GM03348 (cell line): ENCODE measurements around the gene FAM237A.
A peak's percentile ranks its signal among the peaks of the same experiment; 100 is the strongest.

Source experiments
- DNase-seq: peaks from one replicate; pipeline ENCODE4 v3.0.0; 2012; ENCODE audit warnings: low spot score

The FAM237A gene

DNA sequence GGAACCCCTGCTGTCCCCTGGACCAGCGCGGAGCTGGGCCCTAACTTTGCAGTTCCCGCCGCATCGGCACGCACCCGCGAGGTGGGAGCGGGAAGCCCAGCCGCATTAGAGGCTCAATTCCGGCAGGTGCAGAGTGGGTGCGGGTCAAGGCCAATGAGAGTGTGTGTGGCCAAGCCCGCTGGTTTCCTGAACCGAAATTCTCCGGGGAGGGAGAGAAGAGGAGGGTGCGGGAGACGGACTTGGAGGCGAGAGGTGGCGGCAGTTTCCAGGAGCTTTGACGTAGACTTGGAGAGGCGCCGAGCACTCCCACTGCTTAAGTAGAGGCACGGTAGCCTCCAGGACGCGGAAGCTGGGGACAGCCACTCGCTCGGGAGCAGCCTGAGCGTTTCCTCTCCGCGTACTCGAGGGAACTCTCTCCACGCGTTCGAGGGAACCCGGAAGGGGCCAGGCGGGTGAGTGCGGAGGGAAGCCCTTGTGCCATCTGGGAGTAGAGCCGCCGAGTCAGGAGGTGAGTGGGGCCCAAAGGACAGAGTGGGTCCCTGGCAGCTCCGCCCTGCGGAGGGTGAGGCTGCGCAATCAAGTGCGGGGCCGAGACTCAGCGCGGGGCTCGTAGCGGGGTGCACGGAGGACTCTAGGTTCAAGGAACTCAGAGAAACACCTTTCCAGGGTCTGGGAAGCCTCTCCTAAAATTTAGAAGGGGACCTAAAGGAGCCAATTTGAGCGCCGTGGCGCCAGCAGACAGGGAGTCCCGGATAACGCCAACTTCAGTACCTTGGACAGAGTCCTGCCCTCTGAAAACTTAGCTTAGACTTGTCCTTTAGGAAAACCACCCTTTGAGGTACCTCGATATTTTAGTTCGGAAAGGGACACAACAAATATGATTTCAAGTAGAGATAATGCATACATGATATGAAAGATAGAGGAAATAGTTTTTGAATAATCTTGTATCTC is at the start of gene FAM237A:
FAM237A (plus strand) TSS at position 413 of the 951 bp plus-strand sequence. CDS start 1,750 bp downstream, outside the sequence.
- peak; percentile 76 for DNase-seq

DNA sequence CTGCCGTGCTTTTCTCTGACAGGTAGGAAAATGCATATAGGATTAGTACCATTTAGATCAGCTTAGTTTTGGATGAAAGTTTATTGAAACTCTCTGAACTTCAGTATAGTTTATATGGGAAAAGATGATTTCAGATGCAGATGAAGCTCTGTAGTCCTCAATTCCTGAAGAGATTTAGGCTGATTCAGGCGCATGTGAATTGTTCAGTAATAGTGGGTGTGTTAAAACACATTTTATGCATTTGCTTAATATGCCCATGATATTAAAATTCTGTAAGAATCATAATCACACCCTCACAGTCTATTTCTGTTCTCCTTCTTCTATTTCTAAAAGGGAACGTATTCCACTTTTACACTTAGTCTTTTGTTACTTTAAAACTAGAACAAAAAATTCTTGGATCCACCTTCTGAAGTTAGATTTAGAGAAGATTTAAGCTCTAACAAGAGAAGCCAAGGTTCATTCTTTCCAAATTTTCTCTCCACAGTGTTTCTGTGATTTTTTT is 44.5 kb upstream of the FAM237A start:
- DNase-seq = no peak

- DNase-seq = no peak
These were observed 39.0 kb upstream of the FAM237A start for GRCh38 chr2:206603243-206603642.

GRCh38 chr2:206610451-206610850 is 31.8 kb upstream of the FAM237A start:
- DNase-seq = no peak

DNA sequence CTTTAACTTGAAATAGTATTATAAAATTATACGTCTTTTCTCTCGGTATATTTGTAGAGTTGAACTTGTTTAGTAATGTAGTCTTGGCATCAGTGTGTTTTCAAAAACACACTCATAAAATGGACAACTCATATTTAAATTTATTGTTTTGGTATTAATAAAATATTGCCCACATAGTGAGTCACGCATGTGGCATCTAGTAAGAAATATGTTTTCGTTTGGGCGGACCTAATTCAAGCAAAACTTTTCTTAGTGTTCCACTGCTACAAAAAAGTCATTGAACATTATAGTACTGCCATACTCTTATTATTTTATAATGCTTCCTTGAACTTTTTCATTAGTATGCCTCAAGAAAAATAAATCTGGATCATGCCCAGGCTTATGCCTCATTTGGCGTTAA is 31.1 kb upstream of the FAM237A start:
- DNase-seq = no peak

- no peak for DNase-seq
These were observed 30.6 kb upstream of the FAM237A start for GRCh38 chr2:206611736-206612135.

DNA sequence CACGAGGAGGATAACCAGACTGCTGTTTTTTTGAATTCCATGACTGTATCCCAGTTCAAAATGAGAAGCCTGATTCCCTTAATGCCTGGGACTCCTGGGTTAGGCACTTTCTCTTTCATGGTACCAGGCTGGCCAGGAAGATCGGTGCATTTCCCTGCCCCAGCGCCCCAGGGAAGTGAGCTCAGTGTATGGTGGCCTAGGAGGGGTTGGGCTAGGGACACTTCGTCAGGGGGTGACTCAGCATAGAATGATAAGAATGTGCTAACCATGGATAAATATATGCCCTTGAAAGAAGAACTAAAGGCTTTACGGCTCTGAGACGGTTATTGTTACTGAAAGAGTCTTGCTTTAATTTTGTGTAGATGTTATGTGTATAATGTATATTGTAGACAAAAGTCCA is 27.5 kb upstream of the FAM237A start:
- no peak for DNase-seq

- DNase-seq = no peak
These were observed 26.7 kb upstream of the FAM237A start for GRCh38 chr2:206615417-206616089.

GRCh38 chr2:206616151-206616550 is 26.1 kb upstream of the FAM237A start:
- DNase-seq = no peak

DNA sequence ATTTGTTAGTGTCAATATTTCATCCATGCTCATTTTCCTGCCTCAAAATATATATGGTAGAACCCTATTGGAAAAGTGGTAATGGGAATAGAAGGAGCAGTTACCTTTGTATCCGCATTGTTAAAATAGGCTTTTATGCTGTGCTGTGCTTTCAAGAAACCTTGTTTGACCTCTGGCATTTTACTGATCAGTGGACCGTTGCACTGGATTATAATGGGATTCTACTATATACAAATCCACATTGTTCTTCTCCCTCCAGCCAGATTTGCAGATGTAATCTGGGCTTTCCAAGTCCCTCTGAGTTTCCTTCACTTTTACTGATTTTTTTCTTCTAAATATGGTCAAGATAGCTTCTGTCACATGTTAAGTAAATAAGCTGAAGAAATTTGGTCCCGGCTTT is 23.3 kb upstream of the FAM237A start:
- no peak for DNase-seq

DNA sequence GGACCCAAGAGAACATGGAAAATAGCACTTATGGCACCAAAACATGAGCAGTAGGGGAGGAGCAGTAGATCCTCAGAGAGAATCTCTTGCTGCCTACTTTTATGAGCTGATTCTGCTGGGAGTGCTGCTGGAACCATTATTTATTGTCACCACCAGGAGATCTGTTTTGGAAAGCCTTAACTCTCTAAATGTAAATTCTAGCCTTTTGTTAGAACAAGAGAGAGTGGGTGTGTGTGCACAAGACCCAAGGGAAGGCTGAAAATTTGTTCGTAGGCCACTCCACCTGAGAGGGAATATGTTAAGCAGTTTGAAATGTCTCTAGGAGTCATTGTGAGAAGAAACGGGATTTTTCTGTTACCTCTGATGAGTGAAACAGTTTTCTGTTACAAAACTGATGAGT is 16.2 kb upstream of the FAM237A start:
- no peak for DNase-seq

DNA sequence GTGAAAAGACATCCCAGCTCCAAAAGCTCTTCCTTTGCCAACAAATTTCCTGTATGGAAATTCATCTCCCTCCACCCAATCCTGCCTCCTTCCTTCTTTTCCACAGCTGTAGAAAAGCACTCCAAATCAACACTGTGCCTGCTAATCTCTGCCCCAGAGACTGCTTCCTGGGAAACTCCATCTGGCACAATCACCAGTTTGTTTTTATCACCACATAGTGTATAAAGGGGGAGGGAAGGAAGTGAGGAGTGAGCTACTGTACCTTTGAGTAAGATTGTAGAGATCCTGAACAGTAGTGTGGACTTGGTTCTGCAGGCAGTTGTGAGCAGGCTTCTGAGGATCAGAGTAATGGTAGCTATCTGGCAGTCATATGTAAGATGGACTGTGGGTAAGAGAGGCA is 14.7 kb upstream of the FAM237A start:
- no peak for DNase-seq

DNA sequence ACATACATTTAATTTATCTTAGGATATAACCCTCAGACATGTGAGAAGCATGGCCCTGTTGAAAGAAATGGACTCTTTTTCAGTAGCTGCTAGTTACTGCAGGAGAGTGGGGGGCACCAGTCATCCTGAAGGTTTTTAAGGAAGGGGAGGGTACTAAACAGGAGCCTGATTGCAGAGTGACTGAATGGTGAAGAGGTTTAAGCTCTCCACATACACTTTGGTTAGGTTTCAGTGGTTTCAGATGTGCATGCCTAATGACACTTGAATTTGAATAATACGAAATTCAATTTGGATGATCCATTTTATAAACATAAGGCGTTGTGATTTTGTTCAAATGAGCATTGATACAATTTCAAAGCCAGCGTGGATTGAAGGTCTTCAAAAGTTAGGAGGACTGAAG is 10.9 kb upstream of the FAM237A start:
- no peak for DNase-seq

DNA sequence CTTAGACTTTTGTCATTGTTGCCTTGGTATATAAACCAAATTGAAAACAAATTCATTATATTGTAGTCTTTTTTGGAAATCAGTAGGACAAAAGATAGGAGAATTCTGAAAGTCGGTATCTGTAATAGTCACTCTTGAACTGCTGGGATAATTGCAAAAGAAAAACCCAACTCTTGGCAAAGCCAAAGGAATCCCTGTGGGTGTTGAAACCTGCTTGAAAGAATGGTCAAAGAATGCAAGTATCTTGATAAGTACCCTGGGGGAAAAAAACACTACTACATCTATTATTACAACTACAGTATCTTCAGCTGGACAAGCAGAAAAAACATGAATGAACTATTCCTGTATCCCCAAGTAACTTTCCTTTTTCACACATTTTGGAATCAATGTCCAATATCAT is 7.3 kb upstream of the FAM237A start:
- DNase-seq = no peak

- DNase-seq = no peak
These were observed 2.7 kb upstream of the FAM237A start for GRCh38 chr2:206639636-206640035.

GRCh38 chr2:206641226-206641625 is 1.1 kb upstream of the FAM237A start:
- DNase-seq = no peak

GRCh38 chr2:206647985-206648384 is 5.7 kb downstream of the FAM237A start:
- DNase-seq = no peak

DNA sequence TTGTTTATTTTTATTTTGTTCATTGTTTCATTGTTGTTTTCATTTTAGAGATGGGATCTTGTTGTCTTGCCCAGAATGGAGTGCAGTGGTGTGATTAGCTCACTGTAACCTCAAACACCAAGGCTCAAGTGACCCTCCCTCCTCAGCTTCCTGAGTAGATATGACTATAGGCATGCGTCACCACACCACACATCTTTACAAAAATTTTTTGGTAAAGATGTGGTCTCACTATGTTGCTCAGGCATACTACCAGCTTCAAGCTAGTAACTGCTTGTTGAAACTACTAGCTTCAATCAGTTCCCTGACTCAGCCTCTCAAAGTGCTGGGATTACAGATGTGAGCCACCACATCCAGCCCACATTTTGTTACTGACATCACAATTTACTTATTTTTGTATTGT is 14.8 kb downstream of the FAM237A start:
- DNase-seq = no peak

GRCh38 chr2:206665251-206665650 is 23.0 kb downstream of the FAM237A start:
- DNase-seq = no peak

- DNase-seq = no peak
These were observed 28.4 kb downstream of the FAM237A start for GRCh38 chr2:206670531-206671319.

DNA sequence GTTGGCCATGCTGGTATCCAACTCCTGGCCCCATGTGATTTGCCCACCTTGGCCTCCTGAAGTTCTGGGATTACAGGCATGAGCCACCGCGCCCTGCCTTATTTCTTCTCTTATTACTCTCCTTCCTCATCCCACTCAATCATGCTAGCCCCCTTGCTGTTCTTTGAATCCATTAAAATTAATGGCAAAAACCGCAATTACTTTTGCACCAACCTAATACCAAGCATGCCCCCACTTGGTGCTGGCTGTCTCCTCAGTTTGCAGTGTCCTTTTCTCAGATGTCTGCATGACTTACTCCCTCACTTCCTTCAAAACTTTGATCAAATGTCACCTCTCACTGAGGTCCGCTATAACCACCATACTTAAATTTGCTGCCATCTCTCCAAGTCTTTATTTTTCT is 41.3 kb downstream of the FAM237A start:
- DNase-seq = no peak

- no peak for DNase-seq
These were observed 46.2 kb downstream of the FAM237A start for GRCh38 chr2:206688453-206688852.
